Astrocyte (in vitro differentiated cells and primary cell): ENCODE measurements around the gene FADS2.

Experiments
- EZH2 ChIP-seq: IDR thresholded peaks from 2 replicates; pipeline ENCODE4 v1.6.1; 2012; ENCODE audit warnings: mild to moderate bottlenecking, low read length, inconsistent platforms; ENCODE audit not compliant: insufficient read depth
- TF ChIP-seq, protein P1 (sequence below): IDR thresholded peaks from 2 replicates; pipeline ENCODE4 v1.5.1; 2011; ENCODE audit warnings: low read depth, mild to moderate bottlenecking, inconsistent platforms, low read length, moderate library complexity; ENCODE audit not compliant: insufficient read depth

DNA sequence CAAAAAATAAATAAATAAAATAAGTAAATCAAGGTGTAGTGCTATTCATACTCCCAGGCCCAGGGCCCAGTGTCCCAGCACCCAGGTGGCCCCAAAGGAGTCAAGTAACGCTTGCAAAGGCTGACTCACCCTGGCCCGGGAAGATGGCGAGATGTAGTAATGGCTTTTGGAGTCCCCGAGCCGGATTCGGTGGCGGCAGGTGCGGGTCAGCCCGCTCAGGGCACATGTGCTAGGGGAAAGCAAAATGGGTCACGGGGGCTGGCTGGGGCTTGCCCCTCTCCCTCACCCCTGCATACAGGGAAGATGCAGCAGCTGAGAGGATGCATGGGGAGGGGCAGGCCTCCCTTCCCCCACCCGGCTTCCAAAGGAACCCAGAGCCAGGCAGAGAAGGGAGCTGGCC, 74.2 kb downstream of the FADS2 start:
- TF ChIP-seq, protein P1, sequence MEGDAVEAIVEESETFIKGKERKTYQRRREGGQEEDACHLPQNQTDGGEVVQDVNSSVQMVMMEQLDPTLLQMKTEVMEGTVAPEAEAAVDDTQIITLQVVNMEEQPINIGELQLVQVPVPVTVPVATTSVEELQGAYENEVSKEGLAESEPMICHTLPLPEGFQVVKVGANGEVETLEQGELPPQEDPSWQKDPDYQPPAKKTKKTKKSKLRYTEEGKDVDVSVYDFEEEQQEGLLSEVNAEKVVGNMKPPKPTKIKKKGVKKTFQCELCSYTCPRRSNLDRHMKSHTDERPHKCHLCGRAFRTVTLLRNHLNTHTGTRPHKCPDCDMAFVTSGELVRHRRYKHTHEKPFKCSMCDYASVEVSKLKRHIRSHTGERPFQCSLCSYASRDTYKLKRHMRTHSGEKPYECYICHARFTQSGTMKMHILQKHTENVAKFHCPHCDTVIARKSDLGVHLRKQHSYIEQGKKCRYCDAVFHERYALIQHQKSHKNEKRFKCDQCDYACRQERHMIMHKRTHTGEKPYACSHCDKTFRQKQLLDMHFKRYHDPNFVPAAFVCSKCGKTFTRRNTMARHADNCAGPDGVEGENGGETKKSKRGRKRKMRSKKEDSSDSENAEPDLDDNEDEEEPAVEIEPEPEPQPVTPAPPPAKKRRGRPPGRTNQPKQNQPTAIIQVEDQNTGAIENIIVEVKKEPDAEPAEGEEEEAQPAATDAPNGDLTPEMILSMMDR, result no peak
- TF ChIP-seq EZH2, result no peak
